DMS153 (cell line): ENCODE results near the gene ELP5.

Source experiments
- DNase-seq: peaks from one replicate; lab custom pipeline; 2025; lab: John Stamatoyannopoulos, UW

ELP5 gene, protein sequence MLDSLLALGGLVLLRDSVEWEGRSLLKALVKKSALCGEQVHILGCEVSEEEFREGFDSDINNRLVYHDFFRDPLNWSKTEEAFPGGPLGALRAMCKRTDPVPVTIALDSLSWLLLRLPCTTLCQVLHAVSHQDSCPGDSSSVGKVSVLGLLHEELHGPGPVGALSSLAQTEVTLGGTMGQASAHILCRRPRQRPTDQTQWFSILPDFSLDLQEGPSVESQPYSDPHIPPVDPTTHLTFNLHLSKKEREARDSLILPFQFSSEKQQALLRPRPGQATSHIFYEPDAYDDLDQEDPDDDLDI

DNA sequence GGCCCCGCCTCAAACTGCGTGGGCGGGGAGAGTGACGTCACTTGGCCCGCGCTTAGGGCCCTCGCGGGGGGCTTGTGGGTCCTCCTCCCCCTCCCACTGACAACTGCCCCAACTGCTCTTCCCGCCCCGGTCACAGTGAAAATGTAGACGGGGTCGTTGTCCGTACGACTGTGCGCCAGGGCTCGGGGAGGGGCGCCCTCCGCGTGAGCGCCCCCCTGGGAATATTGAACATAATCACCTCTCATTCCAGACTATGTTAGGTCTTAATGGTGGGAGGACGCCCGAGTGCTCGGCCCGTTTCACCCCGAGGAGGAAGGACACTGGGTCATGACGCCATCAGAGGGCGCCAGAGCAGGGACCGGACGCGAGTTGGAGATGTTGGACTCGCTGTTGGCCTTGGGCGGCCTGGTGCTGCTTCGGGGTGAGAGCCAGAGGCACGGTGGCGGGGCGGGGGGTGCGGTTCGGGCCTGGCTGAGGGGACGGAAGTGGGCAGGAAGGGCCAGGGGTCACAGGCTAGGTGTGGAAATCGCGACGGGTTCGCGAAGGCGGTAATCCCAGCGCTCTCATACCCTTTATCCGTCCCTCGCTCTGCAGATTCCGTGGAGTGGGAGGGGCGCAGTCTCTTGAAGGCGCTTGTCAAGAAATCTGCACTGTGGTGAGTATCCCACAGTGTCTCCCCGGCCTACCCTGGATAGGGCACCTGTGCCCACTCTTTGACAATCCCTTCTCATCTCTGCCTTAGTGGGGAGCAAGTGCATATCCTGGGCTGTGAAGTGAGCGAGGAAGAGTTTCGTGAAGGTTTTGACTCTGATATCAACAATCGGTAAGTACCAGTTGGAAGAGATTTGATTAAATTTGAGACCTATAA is at the start of gene ELP5:
Gene ELP5, plus strand, starts transcription at position 40 of the 868 bp plus-strand sequence. Its CDS starts 336 bp downstream, at position 376.
- peak; percentile 64 for DNase-seq

DNA sequence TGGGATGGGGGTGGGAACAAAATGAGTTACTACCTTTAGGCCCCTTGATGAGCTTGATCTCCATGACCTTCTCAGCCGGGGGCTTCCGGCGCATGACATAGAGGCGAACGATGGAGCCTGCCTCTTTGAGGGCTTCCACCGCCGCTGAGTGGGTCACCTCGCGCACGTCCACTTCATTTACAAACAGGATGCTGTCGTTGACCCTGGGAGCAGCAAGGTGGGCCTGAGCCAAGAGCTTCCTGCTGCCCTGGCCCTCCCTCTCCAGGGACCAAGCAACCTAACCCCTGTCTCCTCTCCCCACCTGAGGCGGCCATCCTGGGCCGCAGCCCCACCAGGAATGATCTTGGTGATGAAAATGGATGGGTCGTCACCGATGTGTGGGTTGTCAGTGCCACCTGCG is 48.6 kb upstream of the ELP5 start:
- DNase-seq = no peak

DNA sequence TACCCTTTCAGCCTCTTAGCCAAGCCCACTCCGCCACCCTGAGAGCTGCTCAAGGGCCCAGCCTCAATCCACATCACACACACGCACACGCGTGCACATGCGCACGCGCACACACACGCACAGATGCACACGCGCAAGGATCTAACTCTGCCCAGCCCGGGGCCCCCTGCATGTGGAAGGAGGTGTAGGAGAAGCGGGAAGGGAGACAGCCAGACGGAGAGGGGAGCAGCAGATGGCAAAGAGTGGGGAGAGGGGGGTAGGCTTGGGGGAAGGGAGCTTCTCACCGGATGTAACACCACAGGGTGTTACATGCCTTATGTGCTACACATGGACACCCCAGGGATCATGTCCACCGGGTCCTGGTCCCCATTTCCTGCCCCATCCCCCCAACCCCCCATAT is 47.7 kb upstream of the ELP5 start:
- DNase-seq = no peak

GRCh38 chr17:7204828-7205461 is 47.1 kb upstream of the ELP5 start:
- peak; percentile 66 for DNase-seq

DNA sequence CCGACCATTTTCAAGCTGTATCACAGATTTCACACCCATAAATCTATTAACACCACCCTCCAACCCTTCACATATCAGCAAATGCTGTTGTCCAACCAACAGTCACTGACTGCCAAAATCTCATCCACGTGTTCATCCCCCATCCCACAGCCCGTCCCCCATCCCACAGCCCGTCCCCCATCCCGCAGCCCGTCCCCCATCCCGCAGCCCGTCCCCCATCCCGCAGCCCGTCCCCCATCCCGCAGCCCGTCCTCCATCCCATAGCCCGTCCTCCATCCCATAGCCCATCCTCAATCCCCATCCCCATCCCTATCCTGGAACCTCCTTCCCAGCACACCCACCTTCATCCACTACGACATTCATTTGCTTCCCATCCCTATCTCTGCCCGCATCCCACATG is 46.5 kb upstream of the ELP5 start:
- no peak for DNase-seq

- DNase-seq = no peak
Observed at GRCh38 chr17:7207120-7208001, 44.7 kb upstream of the ELP5 start.

DNA sequence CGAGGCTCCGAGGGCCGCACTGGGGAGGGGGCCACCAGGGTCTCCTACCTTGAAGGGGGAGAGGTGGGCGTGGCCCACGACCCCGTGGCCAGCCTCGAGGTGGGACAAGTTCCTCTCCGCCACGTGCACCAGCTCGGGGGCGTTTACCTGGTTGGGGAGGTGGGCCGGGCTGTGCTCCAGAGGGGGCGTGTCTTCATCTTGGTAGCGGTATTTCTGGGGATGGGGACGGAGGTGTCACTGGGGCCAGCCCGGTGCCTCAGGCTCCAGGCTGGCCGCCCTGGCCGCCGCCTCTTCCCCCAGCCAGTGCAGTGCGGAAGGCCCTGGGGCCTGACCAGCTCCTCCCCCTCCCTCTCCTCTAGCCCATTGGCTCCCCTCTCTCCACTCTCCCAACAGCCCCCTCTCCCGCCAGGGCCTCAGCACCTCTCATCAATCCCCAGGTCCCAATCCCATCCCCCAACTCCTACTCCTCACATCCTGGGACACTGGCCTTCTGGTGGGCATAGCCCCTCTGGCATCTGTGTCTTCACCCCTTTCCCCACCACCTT is 43.9 kb upstream of the ELP5 start:
- DNase-seq = no peak

- DNase-seq = no peak
Observed at GRCh38 chr17:7208754-7209460, 43.1 kb upstream of the ELP5 start.

GRCh38 chr17:7211491-7212273 is 40.3 kb upstream of the ELP5 start:
- DNase-seq = no peak

DNA sequence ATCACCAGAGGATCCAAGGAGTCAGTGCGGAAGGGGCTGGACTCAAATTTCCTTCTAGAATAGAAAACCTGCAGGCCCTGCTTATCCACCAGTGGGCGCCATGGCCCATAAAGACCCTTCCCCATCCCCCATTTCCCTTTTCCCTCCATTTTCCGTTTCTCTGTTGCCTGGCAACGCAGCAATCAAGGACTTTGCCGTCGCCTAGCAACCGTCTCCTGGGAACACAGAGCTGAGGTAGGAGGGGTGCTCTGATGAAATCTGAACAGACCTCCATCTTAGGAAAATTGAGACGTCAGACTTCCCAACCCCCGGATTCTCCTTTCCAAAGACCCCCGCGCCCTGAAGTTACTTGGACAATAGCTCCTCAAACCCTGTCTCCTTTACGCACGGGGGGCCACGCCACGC is 38.1 kb upstream of the ELP5 start:
- peak; percentile 83 for DNase-seq

DNA sequence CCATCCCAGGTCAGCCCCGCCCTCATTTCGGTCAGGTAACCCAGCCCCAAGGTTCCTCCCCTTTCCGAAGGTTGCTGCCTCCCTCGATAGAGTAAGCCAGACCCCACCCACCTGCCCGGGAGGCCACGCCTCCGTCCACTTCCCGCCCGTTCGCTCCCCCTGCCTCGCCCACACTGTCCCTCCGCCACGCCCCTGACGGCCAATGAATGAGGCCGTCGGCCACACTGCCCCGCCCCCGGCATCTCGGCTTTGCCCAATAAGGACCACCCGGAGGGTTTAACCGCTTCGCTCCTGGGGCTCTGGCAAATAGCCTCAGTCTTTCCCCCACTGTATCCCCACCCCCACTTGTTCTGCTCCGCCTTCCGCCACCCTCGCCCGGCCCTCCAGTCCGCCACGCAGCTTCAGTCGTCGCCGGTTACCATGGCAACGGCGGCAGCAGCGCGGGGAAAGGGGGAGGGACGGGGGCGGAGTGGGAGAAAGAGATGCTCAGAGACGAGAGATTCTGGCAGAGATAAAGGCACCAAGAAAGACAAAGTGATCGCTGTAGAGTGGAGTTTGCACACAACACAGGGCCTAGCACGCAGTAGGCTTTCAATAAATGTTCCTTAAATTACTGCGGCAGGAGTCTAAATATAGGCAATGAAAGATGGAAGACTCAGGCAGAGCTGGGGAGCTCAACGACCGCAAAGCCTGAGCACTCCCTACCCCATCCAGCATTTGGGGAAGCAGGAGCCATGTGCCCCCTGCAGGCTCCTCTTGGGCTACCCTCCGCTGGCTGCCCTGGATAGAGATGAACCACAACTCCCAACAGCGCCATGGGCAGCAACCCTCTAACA is 37.5 kb upstream of the ELP5 start:
- DNase-seq = peak; percentile 91

- no peak for DNase-seq
Observed at GRCh38 chr17:7215136-7215638, 36.8 kb upstream of the ELP5 start.

- DNase-seq = no peak
Observed at GRCh38 chr17:7215652-7216180, 36.3 kb upstream of the ELP5 start.

DNA sequence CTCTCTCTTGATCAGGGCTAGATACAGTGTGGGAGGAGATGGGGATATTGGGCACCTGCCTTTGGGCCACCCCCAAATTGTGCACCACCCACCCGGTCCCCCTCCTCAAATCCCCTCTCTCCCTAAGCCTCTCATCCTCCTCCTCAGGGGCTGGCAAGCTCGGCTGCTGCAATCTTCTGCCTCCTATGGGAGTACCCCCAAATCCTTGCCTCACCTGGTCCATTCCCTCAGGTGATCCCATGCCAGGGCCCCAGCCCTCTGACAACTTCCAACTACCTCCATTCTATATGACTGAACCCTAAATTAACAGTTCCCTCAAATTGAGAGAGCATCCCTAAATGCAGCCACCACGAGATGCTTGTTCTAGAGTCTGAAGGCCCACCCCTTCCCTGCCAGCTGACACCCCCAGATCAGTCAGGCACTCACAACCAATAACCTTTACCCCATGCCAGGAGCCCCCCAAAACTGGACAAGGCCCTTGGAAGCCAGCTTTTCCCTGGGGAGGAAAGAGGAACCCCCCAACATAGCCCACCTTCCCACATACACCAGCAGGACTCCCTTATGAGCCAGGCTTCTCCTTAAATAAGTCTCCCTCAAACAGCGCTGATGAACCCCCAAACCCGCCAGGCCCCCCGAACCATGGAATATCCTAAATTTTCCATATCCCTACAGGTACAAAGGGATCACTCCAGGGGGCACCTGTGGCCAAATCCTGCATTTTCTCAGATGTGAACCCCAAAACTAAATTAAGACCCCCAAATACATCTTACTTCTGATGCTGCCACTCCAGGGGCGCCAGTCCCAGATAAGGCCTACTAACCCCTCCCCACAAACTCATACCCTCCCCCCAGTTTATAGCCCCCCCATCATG is 35.5 kb upstream of the ELP5 start:
- DNase-seq = no peak

GRCh38 chr17:7217113-7217987 is 34.7 kb upstream of the ELP5 start:
- no peak for DNase-seq

DNA sequence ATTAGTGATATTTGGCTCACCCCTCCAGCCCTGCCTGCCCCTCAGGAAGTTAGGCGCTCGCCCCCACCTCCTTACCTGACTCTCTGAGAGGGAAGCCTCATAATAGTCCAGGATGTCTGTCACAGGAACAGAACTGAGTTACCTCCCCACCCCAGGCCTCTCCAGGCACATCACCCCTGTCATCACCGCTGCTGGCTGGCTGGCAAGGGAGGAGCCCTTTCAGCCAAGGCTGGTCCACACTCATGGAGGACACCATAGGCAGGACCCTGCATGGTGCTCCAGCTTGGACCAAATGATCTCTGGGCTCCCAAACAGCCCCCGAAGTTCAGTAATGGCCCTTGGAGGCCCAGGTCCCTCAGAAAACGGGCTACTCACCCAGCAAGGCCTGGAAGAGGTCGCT is 33.8 kb upstream of the ELP5 start:
- no peak for DNase-seq

DNA sequence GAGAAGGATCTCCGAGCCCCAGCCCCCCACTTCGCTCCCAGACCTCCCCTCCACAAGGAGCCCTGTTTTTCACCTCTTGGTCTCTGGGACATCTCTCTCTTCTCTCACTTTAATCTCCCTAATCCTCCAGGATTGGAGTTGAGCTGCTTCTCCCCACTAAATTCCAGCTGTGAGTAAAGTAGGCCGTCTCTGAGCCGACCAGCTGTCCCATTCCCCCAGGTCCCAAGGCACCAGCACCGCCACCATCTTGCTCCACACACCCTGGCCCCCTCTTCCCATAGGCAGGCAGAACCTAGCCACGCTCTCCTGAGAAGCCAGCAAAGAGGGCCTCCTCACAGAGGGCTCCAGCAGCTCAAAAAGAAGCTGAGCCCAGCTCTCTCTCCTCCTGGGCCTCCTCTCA is 33.3 kb upstream of the ELP5 start:
- DNase-seq = no peak
